HepG2 (cell line): ENCODE data around the gene NDUFAF8. TPM values are rescaled to one million over a fixed set of nuclear protein-coding genes. Genes with fewer than 3 reads are reported as not detected.
A peak's percentile ranks its signal among the peaks of the same experiment; 100 is the strongest.

Experiments
- ASH2L ChIP-seq: fragments of 300-600, 200-600 bp; sonication (generic); IDR thresholded peaks from 2 replicates; pipeline ENCODE4 v1.7.0; 2017; ENCODE audit warnings: low read depth, mild to moderate bottlenecking, moderate library complexity, mixed read lengths, low read length; ENCODE audit not compliant: insufficient read length
- FOXP1 ChIP-seq, 2 experiments: fragments of 450-650 bp in 1 of 2; IDR thresholded peaks; 2 replicates each; pipeline ENCODE4 v1.6.1; 2017 to 2018; ENCODE audit warnings: antibody characterized with exemption in 1 of 2
- HOXA3 ChIP-seq: sonication (generic); formaldehyde crosslinking; IDR thresholded peaks from 2 replicates; pipeline ENCODE4 v1.5.0; 2020; ENCODE audit warnings: missing genetic modification reagents
- HOXD1 ChIP-seq: sonication (generic); formaldehyde crosslinking; IDR thresholded peaks from 2 replicates; pipeline ENCODE4 v1.5.0; 2020; ENCODE audit warnings: missing genetic modification reagents
- JARID2 ChIP-seq: sonication (generic); formaldehyde crosslinking; IDR thresholded peaks from 2 replicates; pipeline ENCODE4 v1.8.1; 2023; ENCODE audit warnings: missing genetic modification reagents, inconsistent platforms; ENCODE audit not compliant: insufficient replicate concordance
- POLR2G ChIP-seq: fragments of 200-400 bp; formaldehyde crosslinking; IDR thresholded peaks from 2 replicates; pipeline ENCODE4 v1.6.1; 2018; ENCODE audit warnings: mild to moderate bottlenecking, low read depth, low read length, moderate library complexity
- RXRA ChIP-seq: sonication (generic); formaldehyde crosslinking; IDR thresholded peaks from 2 replicates; pipeline ENCODE4 v1.5.1; 2020; ENCODE audit warnings: missing genetic modification reagents
- SMAD9 ChIP-seq: sonication (generic); formaldehyde crosslinking; IDR thresholded peaks from 2 replicates; pipeline ENCODE4 v1.5.1; 2020; ENCODE audit warnings: mild to moderate bottlenecking, missing genetic modification reagents
- U2AF1 ChIP-seq: fragments of 200-400 bp; formaldehyde crosslinking; optimal IDR thresholded peaks from 2 replicates; pipeline ENCODE3; 2017; ENCODE audit warnings: mild to moderate bottlenecking, low read depth, low read length
- ZBTB38 ChIP-seq: sonication (generic); formaldehyde crosslinking; IDR thresholded peaks from 2 replicates; pipeline ENCODE4 v1.5.1; 2020; ENCODE audit warnings: mild to moderate bottlenecking, missing genetic modification reagents
- ZSCAN31 ChIP-seq: sonication (generic); formaldehyde crosslinking; IDR thresholded peaks from 2 replicates; pipeline ENCODE4 v1.5.0; 2020; ENCODE audit warnings: low read depth, mild to moderate bottlenecking, missing genetic modification reagents
- polyA plus RNA-seq, 8 experiments: library from polyadenylated mRNA; depleted of rRNA in 3 of 8; stranded (reverse) in 7 of 8; unstranded in 1 of 8; fragments of >200 nt; fragmentation: Illumina TruSeq in 4 of 8; extraction: Trizol in 4 of 8; gene quantifications; 2 replicates each; pipeline versions ENCODE4 v1.2.1 to v1.2.3, GENCODE V29; 2011 to 2016; ENCODE audit warnings: low read depth in 4 of 8, missing spikeins in 1 of 8, mixed read lengths in 1 of 8; ENCODE audit not compliant: insufficient read depth in 1 of 8
- total RNA-seq, 5 experiments: library from RNA; depleted of rRNA; stranded (reverse); fragments of >200 nt; fragmentation: Illumina TruSeq; extraction: Trizol; gene quantifications; 2 replicates each; pipeline ENCODE4 v1.2.3, GENCODE V29; 2016; ENCODE audit warnings: low read depth in 1 of 5
- TF ChIP-seq, protein P1 (sequence below): sonication (generic); formaldehyde crosslinking; IDR thresholded peaks from 2 replicates; pipeline ENCODE4 v1.8.1; 2022; ENCODE audit warnings: low read depth, mild to moderate bottlenecking, missing genetic modification reagents
- TF ChIP-seq, protein P2 (sequence below): sonication (generic); formaldehyde crosslinking; IDR thresholded peaks from 2 replicates; pipeline ENCODE4 v1.4.0; 2020; ENCODE audit warnings: missing genetic modification reagents
- TF ChIP-seq, protein P3 (sequence below): sonication (generic); formaldehyde crosslinking; IDR thresholded peaks from 2 replicates; pipeline ENCODE4 v1.4.0; 2020; ENCODE audit warnings: mild to moderate bottlenecking, missing genetic modification reagents
- TF ChIP-seq, protein P4 (sequence below), 2 experiments: sonication (generic) in 1 of 2; formaldehyde crosslinking in 1 of 2; IDR thresholded peaks; 2 replicates each; pipeline versions ENCODE4 v1.5.1 to v1.6.1; 2011 to 2020; ENCODE audit warnings: borderline replicate concordance in 1 of 2, low read depth in 1 of 2, low read length in 1 of 2, mild to moderate bottlenecking in 1 of 2, missing genetic modification reagents in 1 of 2, moderate library complexity in 1 of 2

The NDUFAF8 gene
- total and polyA plus RNA-seq, 2 of the 13 experiments (the other 11 are each of a cell fraction or from before 2014, with no cell fraction given): 75.6 to 233 TPM

DNA sequence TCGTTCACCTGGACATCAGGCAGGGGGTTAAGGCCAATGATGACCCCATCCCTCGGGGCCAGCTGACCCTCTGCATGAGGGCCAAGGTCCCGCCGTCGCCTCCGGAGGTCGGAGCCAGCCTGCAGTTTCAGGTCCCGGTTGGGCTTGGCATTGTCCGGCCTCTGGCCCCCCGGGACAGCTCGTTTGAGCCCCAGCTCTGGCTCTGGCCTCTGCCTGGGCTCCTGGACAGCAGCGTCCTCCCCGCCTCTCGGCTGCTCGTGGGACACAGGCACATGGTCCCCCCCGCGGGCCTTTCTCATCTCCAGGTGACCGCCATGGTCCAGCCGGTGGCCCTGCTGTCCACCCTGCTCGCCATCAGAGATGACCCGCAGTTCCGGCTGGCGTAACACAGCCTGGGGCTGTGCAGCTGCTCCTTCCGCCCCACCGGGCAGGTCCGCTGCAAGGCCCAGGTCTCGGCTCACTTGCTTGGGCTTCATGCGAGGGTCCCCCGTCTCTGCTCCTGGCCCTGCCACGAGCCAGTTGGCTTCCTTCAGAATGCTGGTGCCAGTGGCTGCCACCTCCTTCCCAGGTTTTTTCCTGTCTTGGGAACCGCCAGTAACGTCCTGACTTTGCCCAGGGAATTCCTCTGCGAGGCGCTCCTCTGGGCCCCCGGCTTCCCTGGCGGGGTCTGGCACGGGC is 6.7 kb downstream of the NDUFAF8 start (continued):
- TF ChIP-seq, protein P1, sequence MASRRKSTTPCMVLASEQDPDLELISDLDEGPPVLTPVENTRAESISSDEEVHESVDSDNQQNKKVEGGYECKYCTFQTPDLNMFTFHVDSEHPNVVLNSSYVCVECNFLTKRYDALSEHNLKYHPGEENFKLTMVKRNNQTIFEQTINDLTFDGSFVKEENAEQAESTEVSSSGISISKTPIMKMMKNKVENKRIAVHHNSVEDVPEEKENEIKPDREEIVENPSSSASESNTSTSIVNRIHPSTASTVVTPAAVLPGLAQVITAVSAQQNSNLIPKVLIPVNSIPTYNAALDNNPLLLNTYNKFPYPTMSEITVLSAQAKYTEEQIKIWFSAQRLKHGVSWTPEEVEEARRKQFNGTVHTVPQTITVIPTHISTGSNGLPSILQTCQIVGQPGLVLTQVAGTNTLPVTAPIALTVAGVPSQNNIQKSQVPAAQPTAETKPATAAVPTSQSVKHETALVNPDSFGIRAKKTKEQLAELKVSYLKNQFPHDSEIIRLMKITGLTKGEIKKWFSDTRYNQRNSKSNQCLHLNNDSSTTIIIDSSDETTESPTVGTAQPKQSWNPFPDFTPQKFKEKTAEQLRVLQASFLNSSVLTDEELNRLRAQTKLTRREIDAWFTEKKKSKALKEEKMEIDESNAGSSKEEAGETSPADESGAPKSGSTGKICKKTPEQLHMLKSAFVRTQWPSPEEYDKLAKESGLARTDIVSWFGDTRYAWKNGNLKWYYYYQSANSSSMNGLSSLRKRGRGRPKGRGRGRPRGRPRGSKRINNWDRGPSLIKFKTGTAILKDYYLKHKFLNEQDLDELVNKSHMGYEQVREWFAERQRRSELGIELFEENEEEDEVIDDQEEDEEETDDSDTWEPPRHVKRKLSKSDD (CRISPR knock-in tag): no peak
- TF ChIP-seq, protein P2, sequence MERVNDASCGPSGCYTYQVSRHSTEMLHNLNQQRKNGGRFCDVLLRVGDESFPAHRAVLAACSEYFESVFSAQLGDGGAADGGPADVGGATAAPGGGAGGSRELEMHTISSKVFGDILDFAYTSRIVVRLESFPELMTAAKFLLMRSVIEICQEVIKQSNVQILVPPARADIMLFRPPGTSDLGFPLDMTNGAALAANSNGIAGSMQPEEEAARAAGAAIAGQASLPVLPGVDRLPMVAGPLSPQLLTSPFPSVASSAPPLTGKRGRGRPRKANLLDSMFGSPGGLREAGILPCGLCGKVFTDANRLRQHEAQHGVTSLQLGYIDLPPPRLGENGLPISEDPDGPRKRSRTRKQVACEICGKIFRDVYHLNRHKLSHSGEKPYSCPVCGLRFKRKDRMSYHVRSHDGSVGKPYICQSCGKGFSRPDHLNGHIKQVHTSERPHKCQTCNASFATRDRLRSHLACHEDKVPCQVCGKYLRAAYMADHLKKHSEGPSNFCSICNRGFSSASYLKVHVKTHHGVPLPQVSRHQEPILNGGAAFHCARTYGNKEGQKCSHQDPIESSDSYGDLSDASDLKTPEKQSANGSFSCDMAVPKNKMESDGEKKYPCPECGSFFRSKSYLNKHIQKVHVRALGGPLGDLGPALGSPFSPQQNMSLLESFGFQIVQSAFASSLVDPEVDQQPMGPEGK (CRISPR knock-in tag): peak; percentile 22; the same call in 1 of the 2 replicates
- no peak for TF ChIP-seq SMAD9 (CRISPR knock-in tag)
- peak; percentile 76 for TF ChIP-seq RXRA (CRISPR knock-in tag)
- TF ChIP-seq, protein P3, sequence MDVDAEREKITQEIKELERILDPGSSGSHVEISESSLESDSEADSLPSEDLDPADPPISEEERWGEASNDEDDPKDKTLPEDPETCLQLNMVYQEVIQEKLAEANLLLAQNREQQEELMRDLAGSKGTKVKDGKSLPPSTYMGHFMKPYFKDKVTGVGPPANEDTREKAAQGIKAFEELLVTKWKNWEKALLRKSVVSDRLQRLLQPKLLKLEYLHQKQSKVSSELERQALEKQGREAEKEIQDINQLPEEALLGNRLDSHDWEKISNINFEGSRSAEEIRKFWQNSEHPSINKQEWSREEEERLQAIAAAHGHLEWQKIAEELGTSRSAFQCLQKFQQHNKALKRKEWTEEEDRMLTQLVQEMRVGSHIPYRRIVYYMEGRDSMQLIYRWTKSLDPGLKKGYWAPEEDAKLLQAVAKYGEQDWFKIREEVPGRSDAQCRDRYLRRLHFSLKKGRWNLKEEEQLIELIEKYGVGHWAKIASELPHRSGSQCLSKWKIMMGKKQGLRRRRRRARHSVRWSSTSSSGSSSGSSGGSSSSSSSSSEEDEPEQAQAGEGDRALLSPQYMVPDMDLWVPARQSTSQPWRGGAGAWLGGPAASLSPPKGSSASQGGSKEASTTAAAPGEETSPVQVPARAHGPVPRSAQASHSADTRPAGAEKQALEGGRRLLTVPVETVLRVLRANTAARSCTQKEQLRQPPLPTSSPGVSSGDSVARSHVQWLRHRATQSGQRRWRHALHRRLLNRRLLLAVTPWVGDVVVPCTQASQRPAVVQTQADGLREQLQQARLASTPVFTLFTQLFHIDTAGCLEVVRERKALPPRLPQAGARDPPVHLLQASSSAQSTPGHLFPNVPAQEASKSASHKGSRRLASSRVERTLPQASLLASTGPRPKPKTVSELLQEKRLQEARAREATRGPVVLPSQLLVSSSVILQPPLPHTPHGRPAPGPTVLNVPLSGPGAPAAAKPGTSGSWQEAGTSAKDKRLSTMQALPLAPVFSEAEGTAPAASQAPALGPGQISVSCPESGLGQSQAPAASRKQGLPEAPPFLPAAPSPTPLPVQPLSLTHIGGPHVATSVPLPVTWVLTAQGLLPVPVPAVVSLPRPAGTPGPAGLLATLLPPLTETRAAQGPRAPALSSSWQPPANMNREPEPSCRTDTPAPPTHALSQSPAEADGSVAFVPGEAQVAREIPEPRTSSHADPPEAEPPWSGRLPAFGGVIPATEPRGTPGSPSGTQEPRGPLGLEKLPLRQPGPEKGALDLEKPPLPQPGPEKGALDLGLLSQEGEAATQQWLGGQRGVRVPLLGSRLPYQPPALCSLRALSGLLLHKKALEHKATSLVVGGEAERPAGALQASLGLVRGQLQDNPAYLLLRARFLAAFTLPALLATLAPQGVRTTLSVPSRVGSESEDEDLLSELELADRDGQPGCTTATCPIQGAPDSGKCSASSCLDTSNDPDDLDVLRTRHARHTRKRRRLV (CRISPR knock-in tag): 0 out of 2 replicates have a peak, but pooled peaks have one; percentile 35
- TF ChIP-seq, protein P4, sequence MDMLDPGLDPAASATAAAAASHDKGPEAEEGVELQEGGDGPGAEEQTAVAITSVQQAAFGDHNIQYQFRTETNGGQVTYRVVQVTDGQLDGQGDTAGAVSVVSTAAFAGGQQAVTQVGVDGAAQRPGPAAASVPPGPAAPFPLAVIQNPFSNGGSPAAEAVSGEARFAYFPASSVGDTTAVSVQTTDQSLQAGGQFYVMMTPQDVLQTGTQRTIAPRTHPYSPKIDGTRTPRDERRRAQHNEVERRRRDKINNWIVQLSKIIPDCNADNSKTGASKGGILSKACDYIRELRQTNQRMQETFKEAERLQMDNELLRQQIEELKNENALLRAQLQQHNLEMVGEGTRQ (IDR thresholded peaks at IDR 0.05; ENCODE audit: low read depth, low read length): peak; percentile 1; the same call in 1 of the 2 replicates
- TF ChIP-seq, protein P4 (CRISPR knock-in tag; IDR thresholded peaks at IDR 0.05; ENCODE audit: borderline replicate concordance): no peak
- TF ChIP-seq HOXA3 (CRISPR knock-in tag): 0 out of 2 replicates have a peak, but pooled peaks have one; percentile 3
- 0 out of 2 replicates have a peak, but pooled peaks have one; percentile 34 for TF ChIP-seq HOXD1 (CRISPR knock-in tag)
- 0 out of 2 replicates have a peak, but pooled peaks have one; percentile 17 for TF ChIP-seq ZSCAN31 (CRISPR knock-in tag)
- no peak for TF ChIP-seq ASH2L
- 0 out of 2 replicates have a peak, but pooled peaks have one; percentile 5 for TF ChIP-seq ZBTB38 (CRISPR knock-in tag)
- TF ChIP-seq U2AF1: peak; percentile 65
- TF ChIP-seq POLR2G: 0 out of 2 replicates have a peak, but pooled peaks have one; percentile 27
- no peak for TF ChIP-seq FOXP1 (IDR thresholded peaks at IDR 0.05)
- no peak for TF ChIP-seq FOXP1 (CRISPR knock-in tag; IDR thresholded peaks at IDR 0.05)
- no peak for TF ChIP-seq JARID2 (CRISPR knock-in tag)
